AG10803 (cell line): ENCODE results near the gene ZBTB25.

ENCODE experiments used
- DNase-seq: peaks from one replicate; pipeline ENCODE4 v3.0.0; 2010; ENCODE audit warnings: low read depth
- H3K4me3 ChIP-seq: 2 replicates; pipeline ENCODE4 v1.5.1; 2011; ENCODE audit warnings: mild to moderate bottlenecking, low read length, control low read depth
- CTCF ChIP-seq: conservative IDR thresholded peaks from 2 replicates; pipeline ENCODE4 v1.5.1; 2011; ENCODE audit warnings: mild to moderate bottlenecking, low read length, control low read depth, inconsistent platforms

Gene ZBTB25

GRCh38 chr14:64417771-64418125 lies 85.9 kb downstream of the ZBTB25 start:
- no peak overlapping the region for H3K4me3 ChIP-seq
- TF ChIP-seq CTCF, result no peak
- no peak for DNase-seq

- TF ChIP-seq CTCF, result no peak
- H3K4me3 ChIP-seq, result no peak overlapping the region
- no peak for DNase-seq
Observed at GRCh38 chr14:64417055-64417770, 86.4 kb downstream of the ZBTB25 start.

- no peak for DNase-seq
- TF ChIP-seq CTCF, result no peak
- H3K4me3 ChIP-seq, result no peak overlapping the region
Observed at GRCh38 chr14:64416348-64416932, 87.2 kb downstream of the ZBTB25 start.

- no peak for TF ChIP-seq CTCF
- no peak for DNase-seq
Observed at GRCh38 chr14:64412237-64412636, 91.4 kb downstream of the ZBTB25 start.

GRCh38 chr14:64411001-64411400 lies 92.6 kb downstream of the ZBTB25 start:
- no peak for TF ChIP-seq CTCF
- no peak for DNase-seq
- no peak overlapping the region for H3K4me3 ChIP-seq

More at GRCh38 chr14:64412237-64412636, 91.4 kb downstream of the ZBTB25 start:
- H3K4me3 ChIP-seq, result no peak overlapping the region

GRCh38 chr14:64410084-64410774 lies 93.4 kb downstream of the ZBTB25 start:
- no peak overlapping the region for H3K4me3 ChIP-seq
- TF ChIP-seq CTCF, result no peak
- peak; percentile 31 for DNase-seq
